Gastrocnemius medialis (tissue), 4 donors: ENCODE measurements around the gene ATP6V0E2. TPM values are rescaled to one million over a fixed set of nuclear protein-coding genes. Genes with fewer than 3 reads are reported as not detected.

Source experiments
- ATAC-seq, 2 donors: fragments of 150-250 bp; one replicate each; pipeline ENCODE4 v1.9.1; 2016
- DNase-seq, 2 donors: peaks; one replicate each; pipeline ENCODE4 v3.0.0-alpha.2; 2019
- H3K27ac ChIP-seq, 4 donors: fragments of 200-600 bp; sonication (generic); 1 replicate in 1 of 4; 2 replicates in 3 of 4; pipeline ENCODE4 v1.5.1; 2016 to 2018; ENCODE audit warnings: mild to moderate bottlenecking in 2 of 4, moderate library complexity in 1 of 4
- H3K27me3 ChIP-seq, 3 donors: fragments of 200-600 bp; sonication (generic) in 2 of 3; 1 replicate in 1 of 3; 2 replicates in 2 of 3; pipeline versions ENCODE4 v1.5.1 to v1.6.0; 2016 to 2019; ENCODE audit warnings: mild to moderate bottlenecking in 1 of 3, moderate library complexity in 1 of 3
- H3K36me3 ChIP-seq, 2 donors: fragments of 200-600 bp; sonication (generic) in 1 of 2; one replicate each; pipeline ENCODE4 v1.5.1; 2017 to 2018
- H3K4me1 ChIP-seq, 2 donors: fragments of 200-600 bp; sonication (generic) in 1 of 2; one replicate each; pipeline ENCODE4 v1.5.1; 2016 to 2017; ENCODE audit warnings: mild to moderate bottlenecking in 2 of 2
- H3K4me3 ChIP-seq, 4 donors: fragments of 200-600 bp; sonication (generic) in 3 of 4; 1 replicate in 1 of 4; 2 replicates in 3 of 4; pipeline ENCODE4 v1.5.1; 2016 to 2019; ENCODE audit warnings: mild to moderate bottlenecking in 2 of 4
- H3K9me3 ChIP-seq, 3 donors: fragments of 200-600 bp; sonication (generic) in 2 of 3; 1 replicate in 1 of 3; 2 replicates in 2 of 3; pipeline ENCODE4 v1.5.1; 2016 to 2019
- POLR2A ChIP-seq, 2 donors: fragments of 450-650 bp; IDR thresholded peaks; one replicate each; pipeline ENCODE4 v1.6.1; 2017; ENCODE audit warnings: antibody characterized with exemption in 2 of 2, mild to moderate bottlenecking in 2 of 2, moderate library complexity in 2 of 2
- in situ Hi-C, 4 donors: fragments of 200-750 bp; cut with MboI; loops; one replicate each; pipeline versions ENCODE4 v1.15.0 to v1.8.0; 2017; ENCODE audit warnings: low sequenced_read_pairs in 4 of 4
- intact Hi-C: fragments of 100-400 bp; cut with DNase I; formaldehyde crosslinking; loops from one replicate; pipeline ENCODE4 v1.15.1; 2023; ENCODE audit warnings: low total_unique reads
- total RNA-seq, 4 donors: library from RNA; depleted of rRNA; stranded (reverse); fragments of >200 nt; gene quantifications; one replicate each; pipeline versions ENCODE4 v1.1.0 to v1.2.3, GENCODE V29; 2016
- TF ChIP-seq, protein P1 (sequence below), 5 experiments: fragments of 450-650 bp in 3 of 5; fragments of 200-600 bp in 2 of 5; sonication (generic) in 2 of 5; IDR thresholded peaks in 4 of 5; conservative IDR thresholded peaks in 1 of 5; 1 replicate in 4 of 5; 2 replicates in 1 of 5; pipeline ENCODE4 v1.5.1; 2016 to 2019; ENCODE audit warnings: antibody characterized with exemption in 5 of 5, mild to moderate bottlenecking in 3 of 5, moderate library complexity in 3 of 5

The ATP6V0E2 gene
- total RNA-seq, 4 donors from 2014 or later, result 9.0 to 46.3 (median 12.9) TPM

GRCh38 chr7:149859876-149860275 is 13.9 kb upstream of the ATP6V0E2 start:
- peaks cover 0 to 22% of the 10 kb centered on the region in 2 donors for H3K36me3 ChIP-seq
- no peaks in the 10 kb centered on the region for H3K9me3 ChIP-seq
- TF ChIP-seq POLR2A (IDR thresholded peaks at IDR 0.05), result no peak
- TF ChIP-seq, protein P1, sequence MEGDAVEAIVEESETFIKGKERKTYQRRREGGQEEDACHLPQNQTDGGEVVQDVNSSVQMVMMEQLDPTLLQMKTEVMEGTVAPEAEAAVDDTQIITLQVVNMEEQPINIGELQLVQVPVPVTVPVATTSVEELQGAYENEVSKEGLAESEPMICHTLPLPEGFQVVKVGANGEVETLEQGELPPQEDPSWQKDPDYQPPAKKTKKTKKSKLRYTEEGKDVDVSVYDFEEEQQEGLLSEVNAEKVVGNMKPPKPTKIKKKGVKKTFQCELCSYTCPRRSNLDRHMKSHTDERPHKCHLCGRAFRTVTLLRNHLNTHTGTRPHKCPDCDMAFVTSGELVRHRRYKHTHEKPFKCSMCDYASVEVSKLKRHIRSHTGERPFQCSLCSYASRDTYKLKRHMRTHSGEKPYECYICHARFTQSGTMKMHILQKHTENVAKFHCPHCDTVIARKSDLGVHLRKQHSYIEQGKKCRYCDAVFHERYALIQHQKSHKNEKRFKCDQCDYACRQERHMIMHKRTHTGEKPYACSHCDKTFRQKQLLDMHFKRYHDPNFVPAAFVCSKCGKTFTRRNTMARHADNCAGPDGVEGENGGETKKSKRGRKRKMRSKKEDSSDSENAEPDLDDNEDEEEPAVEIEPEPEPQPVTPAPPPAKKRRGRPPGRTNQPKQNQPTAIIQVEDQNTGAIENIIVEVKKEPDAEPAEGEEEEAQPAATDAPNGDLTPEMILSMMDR (IDR thresholded peaks at IDR 0.05 in 4 of 5, conservative IDR thresholded peaks at IDR 0.05 in 1 of 5), result no peak
- in situ Hi-C loops (no loop called here), intact Hi-C loops (no loop called here)
- H3K27me3 ChIP-seq, result no peaks in the 10 kb centered on the region
- H3K4me3 ChIP-seq, result no peak overlapping the region
- ATAC-seq (no peak), DNase-seq (no peak)
- H3K27ac ChIP-seq, result no peak overlapping the region
- H3K4me1 ChIP-seq, result no peaks in the 10 kb centered on the region

DNA sequence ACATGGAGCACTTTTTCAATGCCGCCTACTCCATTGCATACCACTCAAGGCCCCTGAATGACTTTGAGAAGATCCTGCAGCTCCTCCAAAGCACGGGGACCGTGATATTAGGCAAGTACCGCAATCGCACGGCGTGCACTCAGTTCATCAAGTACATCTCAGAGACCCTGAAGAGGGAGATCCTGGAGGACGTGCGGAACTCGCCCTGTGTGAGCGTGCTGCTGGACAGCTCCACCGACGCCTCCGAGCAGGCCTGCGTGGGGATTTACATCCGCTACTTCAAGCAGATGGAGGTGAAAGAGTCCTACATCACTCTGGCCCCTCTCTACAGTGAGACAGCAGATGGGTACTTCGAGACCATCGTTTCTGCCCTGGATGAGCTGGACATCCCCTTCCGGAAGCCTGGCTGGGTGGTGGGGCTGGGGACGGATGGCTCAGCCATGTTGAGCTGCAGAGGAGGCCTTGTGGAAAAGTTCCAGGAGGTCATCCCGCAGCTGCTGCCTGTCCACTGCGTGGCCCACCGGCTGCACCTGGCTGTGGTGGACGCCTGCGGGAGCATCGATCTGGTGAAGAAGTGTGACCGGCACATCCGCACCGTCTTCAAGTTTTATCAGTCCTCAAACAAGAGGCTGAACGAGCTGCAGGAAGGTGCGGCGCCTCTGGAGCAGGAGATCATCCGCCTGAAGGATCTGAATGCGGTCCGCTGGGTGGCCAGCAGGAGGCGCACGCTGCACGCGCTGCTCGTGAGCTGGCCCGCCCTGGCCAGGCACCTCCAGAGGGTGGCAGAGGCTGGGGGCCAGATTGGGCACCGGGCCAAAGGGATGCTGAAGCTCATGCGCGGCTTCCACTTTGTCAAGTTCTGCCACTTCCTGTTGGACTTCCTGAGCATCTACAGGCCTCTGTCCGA is 12.7 kb upstream of the ATP6V0E2 start:
- Histone ChIP-seq H3K27me3 (no peaks in the 10 kb centered on the region), H3K4me3 (no peak overlapping the region), H3K27ac (no peak overlapping the region), H3K9me3 (no peaks in the 10 kb centered on the region), H3K4me1 (no peaks in the 10 kb centered on the region), H3K36me3 (peaks cover 0 to 22% of the 10 kb centered on the region in 2 donors)
- no peak for DNase-seq
- intact Hi-C loops, result no loop called here
- ATAC-seq, result no peak
- in situ Hi-C loops, result no loop called here
- no peak for TF ChIP-seq POLR2A (IDR thresholded peaks at IDR 0.05)
- TF ChIP-seq, protein P1 (IDR thresholded peaks at IDR 0.05 in 4 of 5, conservative IDR thresholded peaks at IDR 0.05 in 1 of 5), result peak in 2 of 5 experiments; percentile 13 to 26

- TF ChIP-seq, protein P1 (IDR thresholded peaks at IDR 0.05 in 4 of 5, conservative IDR thresholded peaks at IDR 0.05 in 1 of 5), result no peak
- TF ChIP-seq POLR2A (IDR thresholded peaks at IDR 0.05), result no peak
- Histone ChIP-seq H3K9me3 (no peaks in the 10 kb centered on the region), H3K27ac (no peak overlapping the region), H3K36me3 (peaks cover 0 to 22% of the 10 kb centered on the region in 2 donors), H3K4me3 (no peak overlapping the region), H3K27me3 (no peaks in the 10 kb centered on the region), H3K4me1 (no peaks in the 10 kb centered on the region)
- DNase-seq (no peak), ATAC-seq (no peak)
- in situ Hi-C loops (no loop called here), intact Hi-C loops (no loop called here)
These were observed 12.1 kb upstream of the ATP6V0E2 start for GRCh38 chr7:149861728-149862045.

GRCh38 chr7:149862156-149862555 is 11.6 kb upstream of the ATP6V0E2 start:
- no peaks in the 10 kb centered on the region for H3K4me1 ChIP-seq
- H3K9me3 ChIP-seq, result no peaks in the 10 kb centered on the region
- TF ChIP-seq, protein P1 (IDR thresholded peaks at IDR 0.05 in 4 of 5, conservative IDR thresholded peaks at IDR 0.05 in 1 of 5), result no peak
- no peak for TF ChIP-seq POLR2A (IDR thresholded peaks at IDR 0.05)
- no peak for DNase-seq
- H3K36me3 ChIP-seq, result peaks cover 0 to 22% of the 10 kb centered on the region in 2 donors
- no peak overlapping the region for H3K27ac ChIP-seq
- H3K4me3 ChIP-seq, result no peak overlapping the region
- no peak for ATAC-seq
- intact Hi-C loops (no loop called here), in situ Hi-C loops (no loop called here)
- H3K27me3 ChIP-seq, result no peaks in the 10 kb centered on the region
